Fibroblast of lung (primary cell): ENCODE results near the gene CLASP2.

Experiments
- CTCF ChIP-seq, 2 donors: IDR thresholded peaks in 1 of 2; conservative IDR thresholded peaks in 1 of 2; 1 replicate in 1 of 2; 2 replicates in 1 of 2; pipeline ENCODE4 v1.5.1; 2011 to 2012; ENCODE audit warnings: low read length in 2 of 2, control low read depth in 1 of 2, inconsistent platforms in 1 of 2, low read depth in 1 of 2, mild to moderate bottlenecking in 1 of 2
- EZH2 ChIP-seq: IDR thresholded peaks from 2 replicates; pipeline ENCODE4 v1.5.1; 2012; ENCODE audit warnings: low read length, control low read depth, mild to moderate bottlenecking; ENCODE audit errors: missing control alignments

DNA sequence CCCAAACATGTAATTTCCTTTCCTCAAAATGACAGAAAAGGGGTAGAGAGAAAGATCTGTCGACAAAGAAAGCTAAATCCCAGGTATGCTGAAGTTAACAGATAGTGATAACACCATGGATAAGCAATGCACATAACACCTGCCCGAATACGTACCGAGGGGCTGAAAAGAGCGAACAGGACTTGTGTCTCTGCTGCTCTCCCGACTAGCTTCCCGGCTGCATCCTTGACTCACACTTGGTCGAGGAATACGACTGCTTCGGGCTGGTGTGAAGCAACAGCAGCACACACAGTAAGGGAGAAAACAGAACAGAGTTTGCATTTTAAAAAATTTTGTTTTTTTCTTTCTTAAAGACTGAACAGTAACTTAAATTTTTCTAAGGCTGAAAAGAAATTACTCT is 136.4 kb downstream of the CLASP2 start:
- TF ChIP-seq CTCF (conservative IDR thresholded peaks at IDR 0.05 in 1 of 2, IDR thresholded peaks at IDR 0.05 in 1 of 2; ENCODE audit: low read depth in 1 of 2, low read length in 2 of 2) (no peak), EZH2 (no peak)
